IMR-90 (cell line): ENCODE measurements around the gene GRB10. TPM values are rescaled to one million over a fixed set of nuclear protein-coding genes. Genes with fewer than 3 reads are reported as not detected.

ENCODE experiments used
- ATAC-seq: fragments of 200-7000 bp; cut with Tn5 transposase; 2 replicates; pipeline ENCODE4 v1.9.1; 2020; ENCODE audit warnings: low read depth, mild to moderate bottlenecking, moderate library complexity
- BruUV-seq: library from RNA; stranded (reverse); fragments of 400-500 nt; replicated peaks from 2 replicates; lab custom pipeline; 2021; lab: Mats Ljungman, UMichigan
- CTCF ChIA-PET: fragments of 300-600 bp; formaldehyde crosslinking; extraction: SDS; loops from one replicate; lab custom pipeline; 2021; ENCODE audit warnings: antibody characterized with exemption; lab: Yijun Ruan, JAX
- POLR2A ChIA-PET: fragments of 300-600 bp; sonication (Branson Sonifier 250); formaldehyde crosslinking; loops from one replicate; lab custom pipeline; 2022; ENCODE audit warnings: antibody characterized with exemption; ENCODE audit not compliant: unreplicated experiment; lab: Charles Lee
- DNase-seq: peaks from one replicate; pipeline ENCODE4 v3.0.0; 2013
- H2AFZ ChIP-seq: replicated peaks from 2 replicates; pipeline ENCODE3; 2013; ENCODE audit warnings: low read length, mild to moderate bottlenecking; ENCODE audit not compliant: poor library complexity
- H2AK5ac ChIP-seq: 2 replicates; pipeline ENCODE4 v1.6.1; 2013; ENCODE audit warnings: low read depth, low read length, inconsistent platforms
- H2AK9ac ChIP-seq: replicated peaks from 2 replicates; pipeline ENCODE3; 2013; ENCODE audit warnings: mild to moderate bottlenecking, low read depth, low read length, moderate library complexity; ENCODE audit not compliant: poor library complexity
- H2BK120ac ChIP-seq: 2 replicates; pipeline ENCODE4 v1.6.1; 2013; ENCODE audit warnings: low read depth, low read length, inconsistent platforms
- H2BK15ac ChIP-seq: 3 replicates; pipeline ENCODE4 v1.6.1; 2013; ENCODE audit warnings: low read depth, low read length, inconsistent platforms
- H2BK20ac ChIP-seq: 2 replicates; pipeline ENCODE4 v1.6.1; 2013; ENCODE audit warnings: low read depth, mild to moderate bottlenecking, inconsistent platforms, low read length, moderate library complexity
- H2BK5ac ChIP-seq: 2 replicates; pipeline ENCODE4 v1.6.1; 2013; ENCODE audit warnings: mild to moderate bottlenecking, low read depth, low read length, inconsistent platforms; ENCODE audit not compliant: poor library complexity, severe bottlenecking
- H3K14ac ChIP-seq: replicated peaks from 2 replicates; pipeline ENCODE4 v1.6.1; 2013; ENCODE audit warnings: low read depth, low read length, inconsistent platforms
- H3K18ac ChIP-seq: 2 replicates; pipeline ENCODE4 v1.6.1; 2013; ENCODE audit warnings: low read depth, low read length, control low read depth
- H3K23ac ChIP-seq: 2 replicates; pipeline ENCODE4 v1.6.1; 2013; ENCODE audit warnings: low read depth, low read length, inconsistent platforms
- H3K27ac ChIP-seq: 2 replicates; pipeline ENCODE4 v1.5.1; 2013; ENCODE audit warnings: mild to moderate bottlenecking, control low read depth, low read length; ENCODE audit not compliant: insufficient read depth
- H3K27me3 ChIP-seq: 2 replicates; pipeline ENCODE4 v1.6.1; 2013; ENCODE audit warnings: low read length; ENCODE audit not compliant: control insufficient read depth, insufficient read depth
- H3K36me3 ChIP-seq: 2 replicates; pipeline ENCODE4 v1.6.1; 2013; ENCODE audit warnings: low read length, mixed read lengths; ENCODE audit not compliant: control insufficient read depth, insufficient read depth
- H3K4ac ChIP-seq: 2 replicates; pipeline ENCODE4 v1.6.1; 2013; ENCODE audit warnings: low read depth, low read length, inconsistent platforms
- H3K4me1 ChIP-seq: 2 replicates; pipeline ENCODE4 v1.6.1; 2013; ENCODE audit warnings: low read length, mixed read lengths; ENCODE audit not compliant: control insufficient read depth, insufficient read depth
- H3K4me2 ChIP-seq: 2 replicates; pipeline ENCODE4 v1.6.1; 2013; ENCODE audit warnings: low read depth, mild to moderate bottlenecking, control low read depth, low read length, moderate library complexity
- H3K4me3 ChIP-seq: 2 replicates; pipeline ENCODE4 v1.5.1; 2013; ENCODE audit warnings: low read depth, mild to moderate bottlenecking, control low read depth, low read length, moderate library complexity; ENCODE audit not compliant: insufficient read depth
- H3K56ac ChIP-seq: 2 replicates; pipeline ENCODE4 v1.6.1; 2013; ENCODE audit warnings: low read length, inconsistent platforms; ENCODE audit not compliant: insufficient read depth; ENCODE audit errors: extremely low read depth
- H3K79me1 ChIP-seq, 2 experiments: 2 replicates each; pipeline ENCODE4 v1.6.1; 2013; ENCODE audit warnings: low read length in 2 of 2, inconsistent platforms in 1 of 2, low read depth in 1 of 2
- H3K9ac ChIP-seq: 2 replicates; pipeline ENCODE4 v1.6.1; 2013; ENCODE audit warnings: low read depth, low read length, control low read depth
- H3K9me1 ChIP-seq: 2 replicates; pipeline ENCODE4 v1.6.1; 2013; ENCODE audit warnings: low read length, inconsistent platforms; ENCODE audit not compliant: insufficient read depth
- H3K9me3 ChIP-seq: 2 replicates; pipeline ENCODE4 v1.6.1; 2013; ENCODE audit warnings: low read length; ENCODE audit not compliant: control insufficient read depth, insufficient read depth
- H4K20me1 ChIP-seq: 2 replicates; pipeline ENCODE4 v1.6.1; 2013; ENCODE audit warnings: low read length, inconsistent platforms; ENCODE audit not compliant: insufficient read depth
- H4K5ac ChIP-seq: 2 replicates; pipeline ENCODE4 v1.6.1; 2013; ENCODE audit warnings: mild to moderate bottlenecking, low read depth, low read length, control low read depth
- H4K8ac ChIP-seq, 2 experiments: 2 replicates each; pipeline ENCODE4 v1.6.1; 2013; ENCODE audit warnings: low read depth in 2 of 2, low read length in 2 of 2, control low read depth in 1 of 2, inconsistent platforms in 1 of 2
- H4K91ac ChIP-seq: 2 replicates; pipeline ENCODE4 v1.6.1; 2013; ENCODE audit warnings: low read depth, low read length, inconsistent platforms; ENCODE audit not compliant: insufficient read depth
- BHLHE40 ChIP-seq: fragments of 150-350 bp; IDR thresholded peaks from 2 replicates; pipeline ENCODE4 v1.6.1; 2016; ENCODE audit warnings: mild to moderate bottlenecking, low read depth, low read length
- CEBPB ChIP-seq: IDR thresholded peaks from 2 replicates; pipeline ENCODE4 v1.6.1; 2012; ENCODE audit warnings: low read depth, low read length, improper control_type of control experiment
- CHD1 ChIP-seq: IDR thresholded peaks from 2 replicates; pipeline ENCODE4 v1.6.1; 2012; ENCODE audit warnings: low read depth, low read length, improper control_type of control experiment
- CTCF ChIP-seq: conservative IDR thresholded peaks from 2 replicates; pipeline ENCODE4 v1.5.1; 2012; ENCODE audit warnings: mild to moderate bottlenecking, low read depth, low read length, improper control_type of control experiment
- ELK1 ChIP-seq: fragments of 150-350 bp; IDR thresholded peaks from 2 replicates; pipeline ENCODE4 v1.6.1; 2016; ENCODE audit warnings: low read depth, mild to moderate bottlenecking, low read length, moderate library complexity, borderline replicate concordance
- FOS ChIP-seq: fragments of 150-350 bp; IDR thresholded peaks from 2 replicates; pipeline ENCODE4 v1.6.1; 2016; ENCODE audit warnings: low read depth, low read length
- MAFK ChIP-seq: IDR thresholded peaks from 2 replicates; pipeline ENCODE4 v1.6.1; 2012; ENCODE audit warnings: low read depth, low read length, improper control_type of control experiment
- MAZ ChIP-seq: IDR thresholded peaks from 2 replicates; pipeline ENCODE4 v1.6.1; 2012; ENCODE audit warnings: low read depth, mild to moderate bottlenecking, low read length, improper control_type of control experiment, moderate library complexity, borderline replicate concordance
- MXI1 ChIP-seq: IDR thresholded peaks from 2 replicates; pipeline ENCODE4 v1.6.1; 2012; ENCODE audit warnings: low read depth, mild to moderate bottlenecking, low read length, moderate library complexity, borderline replicate concordance
- NFE2L2 ChIP-seq: fragments of 150-350 bp; IDR thresholded peaks from 2 replicates; pipeline ENCODE4 v1.6.1; 2016; ENCODE audit warnings: low read depth, mild to moderate bottlenecking, low read length
- POLR2A ChIP-seq: IDR thresholded peaks from 2 replicates; pipeline ENCODE4 v1.6.1; 2012; ENCODE audit warnings: mild to moderate bottlenecking, low read depth, low read length
- RAD21 ChIP-seq: IDR thresholded peaks from 2 replicates; pipeline ENCODE4 v1.6.1; 2012; ENCODE audit warnings: low read length, improper control_type of control experiment
- RCOR1 ChIP-seq: IDR thresholded peaks from 2 replicates; pipeline ENCODE4 v1.6.1; 2012; ENCODE audit warnings: mild to moderate bottlenecking, low read length, improper control_type of control experiment; ENCODE audit not compliant: insufficient replicate concordance
- RFX5 ChIP-seq: IDR thresholded peaks from 2 replicates; pipeline ENCODE4 v1.8.0; 2012; ENCODE audit warnings: low read depth, mild to moderate bottlenecking, low read length, moderate library complexity
- SMC3 ChIP-seq: fragments of 150-350 bp; IDR thresholded peaks from 2 replicates; pipeline ENCODE4 v1.6.1; 2016; ENCODE audit warnings: low read depth, mild to moderate bottlenecking, antibody characterized with exemption, low read length, moderate library complexity
- USF2 ChIP-seq: fragments of 150-350 bp; IDR thresholded peaks from 2 replicates; pipeline ENCODE4 v1.6.1; 2017; ENCODE audit warnings: mild to moderate bottlenecking, antibody characterized with exemption, low read length, low read depth
- WGBS, 2 experiments: methylation state at CpG; one replicate each; pipeline versions ENCODE4 v1.1.5 to v1.1.7; 2013; ENCODE audit warnings: missing lambda C conversion rate in 2 of 2; ENCODE audit not compliant: insufficient read length in 1 of 2; ENCODE audit errors: extremely low coverage in 2 of 2; 5-methylcytosine and 5-hydroxymethylcytosine counted together
- dilution Hi-C: fragments of 300-500 bp; cut with HindIII; formaldehyde crosslinking; loops from one replicate; pipeline ENCODE4 v1.14.3; 2018; ENCODE audit warnings: low sequenced_read_pairs; ENCODE audit not compliant: unreplicated experiment
- in situ Hi-C: fragments of 300-500 bp; cut with MboI; formaldehyde crosslinking; loops from 3 replicates; pipeline ENCODE4 v1.14.3; 2019; ENCODE audit warnings: low sequenced_read_pairs, inconsistent platforms, mixed read lengths
- intact Hi-C: fragments of 100-400 bp; cut with micrococcal nuclease; formaldehyde crosslinking; loops from 2 replicates; pipeline ENCODE4 v1.10.0; 2022
- polyA plus RNA-seq, 3 experiments: library from polyadenylated mRNA; depleted of rRNA; stranded (reverse); fragments of >200 nt; gene quantifications; 2 replicates each; pipeline ENCODE4 v1.2.3, GENCODE V29; 2012; ENCODE audit warnings: low replicate concordance in 1 of 3
- total RNA-seq: library from RNA; depleted of rRNA; stranded (reverse); fragments of >200 nt; gene quantifications from 2 replicates; pipeline ENCODE4 v1.2.3, GENCODE V29; 2012

GRB10 gene
- total and polyA plus RNA-seq, 2 of the 4 experiments (the other 2 are of a cell fraction): 6.3 to 15.1 TPM

GRCh38 chr7:50828801-50829200 lies 46.1 kb upstream of the GRB10 start:
- H2BK20ac ChIP-seq: no peak overlapping the region
- intact Hi-C loops (no loop called here), dilution Hi-C loops (no loop called here), in situ Hi-C loops (no loop called here)
- H3K23ac ChIP-seq: no peak overlapping the region
- no peak overlapping the region for H3K14ac ChIP-seq
- H2AK5ac ChIP-seq: no peak overlapping the region
- peaks cover 15% of the 10 kb centered on the region for H4K20me1 ChIP-seq
- no peak overlapping the region for H3K27ac ChIP-seq
- H3K79me1 ChIP-seq: no peaks in the 10 kb centered on the region
- TF ChIP-seq CHD1 (no peak), NFE2L2 (no peak), FOS (no peak), RCOR1 (no peak), USF2 (no peak), RFX5 (no peak), BHLHE40 (no peak), CEBPB (no peak), RAD21 (no peak), ELK1 (no peak), SMC3 (no peak), MXI1 (no peak), POLR2A (no peak), MAFK (no peak), CTCF (no peak), MAZ (no peak)
- no peak overlapping the region for H2BK5ac ChIP-seq
- no peak for DNase-seq
- ChIA-PET POLR2A (no interaction called here), CTCF (no interaction called here)
- no peak overlapping the region for H2BK15ac ChIP-seq
- no peak overlapping the region for H3K4ac ChIP-seq
- H4K91ac ChIP-seq: no peak overlapping the region
- no peak overlapping the region for H2AK9ac ChIP-seq
- no peak overlapping the region for H4K5ac ChIP-seq
- no peak overlapping the region for H3K18ac ChIP-seq
- peaks cover 16% of the 10 kb centered on the region; the same call in 1 of the 2 replicates for H3K9me1 ChIP-seq
- H3K36me3 ChIP-seq: no peaks in the 10 kb centered on the region
- H4K8ac ChIP-seq: no peak overlapping the region
- no peak overlapping the region for H3K4me2 ChIP-seq
- H3K27me3 ChIP-seq: peaks cover 9% of the 10 kb centered on the region
- H2BK120ac ChIP-seq: no peak overlapping the region
- H3K9me3 ChIP-seq: no peaks in the 10 kb centered on the region
- no peak for ATAC-seq
- no TSS peak for BruUV-seq
- no peak overlapping the region for H3K4me3 ChIP-seq
- no CpG with 5 or more reads among the region's 2 CpGs for WGBS, 2 experiments
- no peak overlapping the region for H3K9ac ChIP-seq
- H2AFZ ChIP-seq: no peak overlapping the region
- H3K4me1 ChIP-seq: peaks cover 10% of the 10 kb centered on the region
- no peak overlapping the region for H3K56ac ChIP-seq
